ENCODE measurements around the gene SAC3D1. TPM values are rescaled to one million over a fixed set of nuclear protein-coding genes. Genes with fewer than 3 reads are reported as not detected.
"Not testable (repeated sequence)": the region's sequence is repeated elsewhere in the genome, so short reads cannot be mapped to it uniquely, and the experiment has no call there.

SAC3D1 gene
- 8.7 TPM for total RNA-seq

- peak; percentile 91 for DNase-seq
These were observed at the start of gene SAC3D1 for GRCh38 chr11:65040847-65041622. SAC3D1 (plus strand) TSS chr11:65041210; CDS start chr11:65041293, 83 bp downstream.

- DNase-seq: no peak
These were observed 46.7 kb upstream of the SAC3D1 start for GRCh38 chr11:64994318-64994717.

DNA sequence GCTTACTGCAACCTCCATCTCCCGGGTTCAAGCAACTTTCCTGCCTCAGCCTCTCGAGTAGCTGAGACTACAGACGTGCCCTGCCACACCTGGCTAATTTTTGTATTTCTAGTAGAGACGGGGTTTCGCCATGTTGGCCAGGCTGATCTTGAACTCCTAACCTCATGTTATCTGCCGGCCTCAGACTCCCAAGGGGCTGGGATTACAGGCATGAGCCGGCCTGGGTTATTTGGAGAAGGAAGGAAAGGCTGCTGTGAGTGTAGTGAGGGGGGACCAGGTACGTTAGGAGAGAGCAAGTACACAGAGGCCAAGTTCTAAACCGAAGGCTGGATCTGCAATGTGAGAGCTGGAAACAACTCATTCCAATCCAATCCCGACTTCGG lies 44.7 kb upstream of the SAC3D1 start:
- no peak for DNase-seq

DNA sequence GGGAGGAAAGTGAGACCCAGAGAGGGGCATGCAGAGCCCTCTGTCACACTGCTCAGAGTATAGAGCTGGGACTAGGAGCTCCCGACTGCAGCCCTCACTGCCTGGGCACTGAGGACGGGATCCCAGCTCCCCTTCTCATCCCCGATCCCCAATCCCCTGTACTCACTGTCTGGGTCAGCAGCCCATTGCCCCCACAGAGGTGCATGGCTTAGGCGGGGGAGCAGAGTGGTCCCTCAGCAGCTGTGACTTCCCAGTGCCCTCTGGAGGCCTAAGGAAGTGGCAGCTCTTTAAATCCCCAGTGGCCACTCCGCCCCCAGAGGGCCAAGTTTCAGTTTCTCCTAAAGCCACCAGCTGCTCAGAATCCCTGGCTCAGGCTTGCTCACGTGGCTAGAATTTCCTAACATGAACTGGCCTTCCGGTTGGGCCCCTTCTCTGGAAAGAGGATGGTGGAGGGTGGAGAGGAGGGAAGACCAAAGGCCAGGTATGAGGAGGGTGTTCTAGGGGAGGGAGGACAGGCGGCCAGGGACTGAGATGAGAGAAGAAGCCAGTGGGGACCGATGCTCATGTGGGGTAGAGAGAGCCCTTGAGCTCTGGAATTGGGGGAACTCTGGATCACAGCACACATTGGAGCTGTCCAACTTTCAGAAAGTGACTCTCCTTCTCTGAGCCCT lies 44.2 kb upstream of the SAC3D1 start, which contains the start of gene BATF2:
Gene BATF2 (minus strand): TSS at position 262 of the 671 bp plus-strand sequence. CDS start 57 bp downstream, at position 205.
- DNase-seq: peak; percentile 35

- no peak for DNase-seq
These were observed 42.9 kb upstream of the SAC3D1 start for GRCh38 chr11:64998141-64998540.

- no peak for DNase-seq
These were observed 42.1 kb upstream of the SAC3D1 start for GRCh38 chr11:64998690-64999431.

DNA sequence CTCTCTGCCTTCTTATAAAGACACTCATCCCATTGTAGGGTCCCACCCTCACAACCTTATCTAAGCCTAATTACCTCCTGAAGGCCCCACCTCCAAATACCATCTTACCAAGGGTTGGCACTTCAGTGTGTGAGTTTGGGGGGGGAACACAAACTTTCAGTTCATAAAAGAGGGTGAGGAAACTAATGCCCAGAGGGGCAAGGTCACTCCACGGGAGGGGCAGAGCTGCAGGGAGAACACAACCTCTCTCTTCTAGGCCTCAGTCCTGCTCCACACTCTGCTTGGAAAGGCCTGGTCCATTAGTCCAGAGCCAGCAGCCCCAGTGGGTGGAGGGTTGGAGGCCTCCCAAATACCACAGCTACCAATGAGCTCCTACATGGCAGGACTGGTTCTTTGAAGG lies 41.5 kb upstream of the SAC3D1 start:
- no peak for DNase-seq

- DNase-seq: no peak
These were observed 38.3 kb upstream of the SAC3D1 start for GRCh38 chr11:65002706-65003105.

- no peak for DNase-seq
These were observed 37.7 kb upstream of the SAC3D1 start for GRCh38 chr11:65003282-65003681.

GRCh38 chr11:65003968-65004367 lies 37.0 kb upstream of the SAC3D1 start:
- not testable (repeated sequence) for DNase-seq

GRCh38 chr11:65008016-65008415 lies 33.0 kb upstream of the SAC3D1 start:
- DNase-seq: no peak

DNA sequence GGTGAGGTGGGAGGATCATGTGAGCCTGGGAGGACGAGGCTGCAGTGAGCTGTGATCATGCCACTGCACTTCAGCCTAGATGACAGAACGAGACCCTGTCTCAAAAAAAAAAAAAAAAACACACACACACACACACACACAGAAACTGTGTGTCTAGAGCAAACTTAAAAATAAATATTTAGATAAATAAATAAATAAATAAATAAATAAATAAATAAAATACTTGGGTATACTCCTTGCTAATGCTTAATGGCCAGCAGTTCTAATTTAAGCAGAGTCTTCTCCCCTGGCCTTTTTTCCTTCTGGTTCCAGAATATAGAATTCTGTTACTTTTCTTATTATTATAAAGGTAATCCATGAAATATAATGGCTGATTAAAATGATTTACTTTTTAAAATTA lies 32.1 kb upstream of the SAC3D1 start:
- no peak for DNase-seq

GRCh38 chr11:65013130-65013887 lies 27.7 kb upstream of the SAC3D1 start:
- peak; percentile 73 for DNase-seq

DNA sequence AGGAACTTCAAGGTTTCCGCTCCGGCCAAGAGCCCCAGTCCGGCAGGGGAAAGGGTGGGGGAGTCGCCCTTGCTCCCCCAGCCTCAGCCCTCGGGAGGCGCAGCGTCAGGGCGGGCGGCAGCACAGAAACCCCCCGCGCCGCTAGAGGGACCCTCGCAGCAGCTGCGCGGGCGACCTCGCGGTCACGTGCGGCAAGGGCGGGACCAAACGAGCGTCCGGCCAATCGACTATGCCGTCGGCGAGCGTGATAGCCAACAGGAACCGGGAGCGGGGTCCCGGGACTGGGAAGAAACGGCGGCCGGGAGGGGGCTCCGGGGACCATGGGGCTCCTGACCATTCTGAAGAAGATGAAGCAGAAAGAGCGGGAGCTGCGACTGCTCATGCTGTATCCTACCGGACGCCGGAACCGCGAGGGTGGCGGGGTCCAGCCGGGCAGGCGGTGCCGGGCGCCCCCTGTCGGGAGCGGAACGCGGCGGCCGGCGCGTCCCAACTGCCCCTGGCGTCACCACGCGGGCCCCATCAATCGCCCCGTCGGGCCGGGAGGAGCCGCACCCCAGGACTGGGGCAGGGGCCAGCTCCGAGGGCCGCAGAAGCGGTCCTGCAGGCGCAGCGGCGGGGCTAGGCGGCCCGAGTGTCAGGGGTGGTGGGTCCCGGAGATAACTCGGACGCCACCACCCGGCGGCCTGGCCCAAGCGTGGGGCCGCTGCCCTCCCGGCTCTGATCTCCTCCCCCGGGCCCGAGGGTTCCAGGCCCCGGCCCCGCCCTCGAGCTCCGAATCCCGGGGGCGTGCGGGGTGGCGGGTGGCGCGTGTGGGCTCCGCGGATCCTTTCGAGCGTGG lies 26.9 kb upstream of the SAC3D1 start, which contains the start of gene ARL2:
Gene ARL2 (plus strand): TSS at position 273 of the 838 bp plus-strand sequence. CDS start 48 bp downstream, at position 321.
- peak; percentile 83 for DNase-seq

DNA sequence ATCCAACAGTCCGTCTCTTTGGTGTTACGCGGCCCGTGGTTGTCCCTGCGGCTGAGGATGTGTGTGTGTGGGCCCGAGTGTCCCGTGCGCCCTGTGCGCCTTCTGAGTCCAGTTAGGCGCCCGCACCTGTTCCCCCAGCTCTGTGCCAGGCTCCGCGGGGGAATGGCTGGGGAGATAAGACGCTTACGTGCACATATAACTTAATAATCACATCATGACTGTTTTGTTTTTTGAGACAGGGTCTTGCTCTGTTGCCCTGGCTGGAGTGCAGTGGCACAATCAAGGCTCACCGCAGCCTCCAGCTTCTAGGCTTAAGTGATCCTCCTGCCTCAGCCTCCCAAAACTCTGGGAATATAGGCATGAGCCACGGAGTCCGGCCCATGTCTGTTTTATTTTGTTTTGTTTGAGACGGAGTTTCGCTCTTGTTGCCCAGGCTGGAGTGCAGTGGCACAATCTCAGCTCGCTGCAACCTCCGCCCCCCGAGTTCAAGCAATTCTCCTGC lies 26.2 kb upstream of the SAC3D1 start:
- DNase-seq: no peak

- no peak for DNase-seq
These were observed 24.3 kb upstream of the SAC3D1 start for GRCh38 chr11:65016705-65017104.

DNA sequence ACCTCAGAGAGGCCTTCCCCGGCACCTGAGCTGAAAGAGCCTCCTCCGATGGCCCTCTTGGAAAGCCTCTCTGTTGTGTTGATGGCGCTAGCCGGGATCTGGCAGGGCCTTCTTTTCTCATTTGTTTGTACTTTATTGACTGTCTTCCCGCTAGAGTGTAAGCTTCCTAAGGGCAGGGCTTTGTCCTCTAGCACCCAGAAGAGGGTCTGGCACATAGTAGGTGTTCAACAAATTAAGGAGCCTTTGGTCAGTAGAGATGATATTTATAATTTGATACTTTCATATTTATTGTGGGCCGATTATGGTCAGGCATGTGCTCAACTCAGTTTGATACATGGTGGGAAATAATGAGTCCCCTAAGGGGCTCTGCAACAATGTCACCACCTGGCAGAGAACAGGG lies 23.1 kb upstream of the SAC3D1 start:
- no peak for DNase-seq

DNA sequence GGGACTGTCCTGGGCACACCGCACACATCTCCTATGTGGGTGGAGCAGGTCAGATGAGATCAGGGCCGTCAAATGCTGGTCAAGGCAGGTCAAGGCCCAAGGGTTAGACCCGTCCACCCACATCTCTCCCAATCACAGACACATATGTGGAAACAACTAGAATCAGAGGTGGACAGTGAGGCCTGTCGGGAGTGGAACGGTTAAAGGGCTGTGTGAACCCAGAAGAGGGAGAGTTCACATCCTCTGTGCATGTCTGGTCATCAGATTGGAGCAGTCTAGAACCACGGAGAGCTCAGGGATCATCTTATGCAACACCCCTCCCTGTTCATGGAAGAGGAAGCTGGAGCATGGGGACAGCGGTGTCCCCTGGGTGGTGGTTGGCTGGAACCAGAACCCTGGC lies 21.2 kb upstream of the SAC3D1 start:
- no peak for DNase-seq

DNA sequence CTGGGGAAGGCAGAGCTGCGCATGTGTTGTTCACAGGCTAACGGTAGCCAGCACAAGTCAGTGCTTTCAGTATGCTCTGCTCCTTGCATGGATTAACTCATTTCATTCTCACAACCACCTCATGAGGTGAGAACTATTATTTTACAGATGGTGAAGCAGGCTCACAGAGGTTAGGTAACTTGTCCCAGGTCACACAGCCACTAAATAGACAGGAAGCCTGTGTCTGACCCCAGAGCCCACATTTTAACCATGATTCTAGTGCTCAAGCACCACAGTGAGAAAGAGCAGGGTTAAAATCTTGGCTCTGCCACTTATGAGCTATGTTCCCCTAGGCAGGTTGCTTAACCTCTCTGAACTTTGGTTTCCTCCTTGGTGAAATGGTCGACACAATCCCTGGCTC lies 20.0 kb upstream of the SAC3D1 start:
- DNase-seq: no peak

DNA sequence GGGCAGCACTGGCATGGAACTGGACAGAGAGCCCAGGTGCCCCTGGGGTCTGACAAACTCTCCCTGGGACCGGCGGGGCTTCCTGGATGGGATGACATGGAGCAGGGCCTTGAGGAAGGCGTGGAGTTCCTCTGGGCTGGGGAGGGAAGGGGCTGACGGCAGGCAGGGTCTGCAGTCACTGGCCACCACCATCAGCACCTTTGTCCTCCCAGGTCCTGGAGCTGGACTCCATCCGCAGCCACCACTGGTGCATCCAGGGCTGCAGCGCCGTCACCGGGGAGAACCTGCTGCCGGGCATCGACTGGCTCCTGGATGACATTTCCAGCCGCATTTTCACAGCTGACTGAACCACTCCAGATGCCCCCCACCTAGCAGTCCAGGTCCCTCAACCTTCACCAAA lies 19.5 kb upstream of the SAC3D1 start:
- no peak for DNase-seq

GRCh38 chr11:65023502-65023901 lies 17.5 kb upstream of the SAC3D1 start:
- DNase-seq: not testable (repeated sequence)
